HCT116 (cell line): Measurements from ENCODE around the gene SRI.

ENCODE experiments used
- CTCF ChIP-seq, 3 experiments: fragments of 200-600 bp in 1 of 3; sonication (generic) in 1 of 3; IDR thresholded peaks in 2 of 3; conservative IDR thresholded peaks in 1 of 3; 2 replicates each; pipeline ENCODE4 v1.5.1; 2012 to 2017; ENCODE audit warnings: low read depth in 2 of 3, low read length in 2 of 3, antibody characterized with exemption in 1 of 3, borderline replicate concordance in 1 of 3, control low read depth in 1 of 3, mild to moderate bottlenecking in 1 of 3, mixed read lengths in 1 of 3, mixed run types in 1 of 3, moderate library complexity in 1 of 3; ENCODE audit not compliant: insufficient read depth in 1 of 3
- JUND ChIP-seq: IDR thresholded peaks from 2 replicates; pipeline ENCODE4 v1.6.1; 2012
- POLR2A ChIP-seq: IDR thresholded peaks from 2 replicates; pipeline ENCODE4 v1.7.0; 2011; ENCODE audit warnings: borderline replicate concordance; ENCODE audit not compliant: insufficient read depth, insufficient read length; ENCODE audit errors: extremely low read depth
- RAD21 ChIP-seq: IDR thresholded peaks from 2 replicates; pipeline ENCODE4 v1.6.1; 2012; ENCODE audit warnings: low read depth, mild to moderate bottlenecking

DNA sequence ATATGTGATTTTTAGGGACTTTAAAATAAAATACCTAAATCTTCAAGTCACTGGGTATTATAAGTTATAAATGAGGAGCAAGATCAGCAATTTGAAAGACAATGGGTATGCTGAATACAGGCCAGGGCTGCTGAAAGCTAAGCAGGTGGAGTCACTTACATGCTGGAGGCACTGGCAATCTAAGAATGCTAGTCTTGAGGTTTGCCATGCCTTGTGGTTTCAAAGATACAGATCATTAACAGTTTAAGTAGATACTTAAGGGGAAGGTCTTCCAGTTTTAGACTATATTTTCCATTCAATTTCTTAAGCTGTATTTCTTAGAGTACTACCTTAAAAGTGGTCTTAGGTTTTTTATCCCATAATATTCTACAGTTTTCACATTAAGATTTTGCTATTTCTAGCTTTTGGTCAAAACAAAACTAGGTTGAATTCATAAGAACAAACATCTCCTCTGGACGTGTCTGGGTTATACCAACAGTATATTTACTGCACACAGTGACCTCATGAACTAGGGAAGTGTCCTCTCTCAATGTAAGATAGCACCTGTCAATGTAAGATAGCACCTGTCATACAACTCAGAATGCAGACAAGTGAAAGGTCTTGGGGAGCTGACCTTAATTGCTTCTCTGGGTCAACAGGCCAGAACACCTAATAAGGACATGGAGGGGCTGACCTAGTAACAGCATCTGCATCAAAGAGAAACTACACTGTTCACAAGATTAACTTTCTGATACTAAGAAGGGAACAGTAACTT, 2.0 kb downstream of the SRI start:
- TF ChIP-seq CTCF (IDR thresholded peaks at IDR 0.05 in 2 of 3, conservative IDR thresholded peaks at IDR 0.05 in 1 of 3; ENCODE audit: borderline replicate concordance in 1 of 3, insufficient read depth in 1 of 3, low read depth in 2 of 3, low read length in 2 of 3) (no peak), POLR2A (no peak), JUND (no peak), RAD21 (no peak)
